Endothelial cell of umbilical vein (primary cell): ENCODE data around the gene SLC44A2. TPM values are rescaled to one million over a fixed set of nuclear protein-coding genes. Genes with fewer than 3 reads are reported as not detected.
A peak's percentile ranks its signal among the peaks of the same experiment; 100 is the strongest.

ENCODE experiments used
- BruUV-seq: library from RNA; stranded (reverse); fragments of 400-500 nt; replicated peaks from 2 replicates; lab custom pipeline; 2021; lab: Mats Ljungman, UMichigan
- CTCF ChIA-PET: fragments of 300-600, 350-600 bp; sonication (Branson Sonifier 250); formaldehyde crosslinking; loops from one replicate; lab custom pipeline; 2021; ENCODE audit warnings: antibody characterized with exemption, inconsistent platforms; lab: Charles Lee
- POLR2A ChIA-PET: fragments of 300-600, 350-600 bp; sonication (Branson Sonifier 250); formaldehyde crosslinking; loops from one replicate; lab custom pipeline; 2021; ENCODE audit warnings: antibody characterized with exemption, inconsistent platforms; lab: Charles Lee
- DNase-seq: peaks from one replicate; pipeline ENCODE4 v3.0.0-alpha.2; 2011; ENCODE audit warnings: low read depth, low spot score
- FAIRE-seq: peaks from 2 replicates; lab custom pipeline; 2011; peaks lifted over from hg19 to GRCh38; lab: Jason Lieb, UNC
- H2AFZ ChIP-seq: 2 replicates; pipeline ENCODE4 v1.6.0; 2012; ENCODE audit warnings: low read depth, low read length, control low read depth, inconsistent platforms
- H3K27ac ChIP-seq: 2 replicates; pipeline ENCODE4 v1.5.1; 2011; ENCODE audit warnings: low read depth, mild to moderate bottlenecking, control low read depth, low read length, moderate library complexity; ENCODE audit not compliant: insufficient read depth
- H3K27me3 ChIP-seq, 2 experiments: 2 replicates each; pipeline versions ENCODE4 v1.6.0 to v1.6.1; 2011; ENCODE audit warnings: low read length in 2 of 2, mixed read lengths in 1 of 2; ENCODE audit not compliant: control insufficient read depth in 2 of 2, insufficient read depth in 2 of 2
- H3K36me3 ChIP-seq, 2 experiments: 2 replicates in 1 of 2; 3 replicates in 1 of 2; pipeline ENCODE4 v1.5.1; 2011; ENCODE audit warnings: low read length in 2 of 2, mild to moderate bottlenecking in 1 of 2, moderate library complexity in 1 of 2; ENCODE audit not compliant: control insufficient read depth in 2 of 2, insufficient read depth in 2 of 2; ENCODE audit errors: extremely low read depth in 1 of 2
- H3K4me1 ChIP-seq: 3 replicates; pipeline ENCODE4 v1.5.1; 2011; ENCODE audit warnings: mild to moderate bottlenecking, low read length; ENCODE audit not compliant: control insufficient read depth, insufficient read depth; ENCODE audit errors: extremely low read depth
- H3K4me2 ChIP-seq: 2 replicates; pipeline ENCODE4 v1.6.1; 2011; ENCODE audit warnings: low read length, control low read depth, mixed read lengths; ENCODE audit not compliant: insufficient read depth
- H3K4me3 ChIP-seq, 3 experiments: fragments of 200-600 bp in 1 of 3; sonication (generic), shearing (Covaris generic) in 1 of 3; replicated peaks in 1 of 3; 2 replicates each; pipeline ENCODE4 v1.5.1; 2011 to 2016; ENCODE audit warnings: control low read depth in 3 of 3, low read length in 3 of 3, mild to moderate bottlenecking in 2 of 3, inconsistent platforms in 1 of 3, low read depth in 1 of 3, moderate library complexity in 1 of 3; ENCODE audit not compliant: insufficient read depth in 1 of 3
- H3K79me2 ChIP-seq: 2 replicates; pipeline ENCODE4 v1.6.0; 2012; ENCODE audit warnings: low read length, inconsistent platforms; ENCODE audit not compliant: control insufficient read depth, insufficient read depth
- H3K9ac ChIP-seq: replicated peaks from 2 replicates; pipeline ENCODE3; 2011; ENCODE audit warnings: low read length, control low read depth; ENCODE audit not compliant: insufficient read depth; ENCODE audit errors: extremely low read depth
- H3K9me1 ChIP-seq: replicated peaks from 3 replicates; pipeline ENCODE4 v1.6.0; 2011; ENCODE audit warnings: mild to moderate bottlenecking, low read length; ENCODE audit not compliant: control insufficient read depth, insufficient read depth; ENCODE audit errors: extremely low read depth
- H3K9me3 ChIP-seq: replicated peaks from 2 replicates; pipeline ENCODE4 v1.5.1; 2012; ENCODE audit warnings: low read length, inconsistent platforms; ENCODE audit not compliant: control insufficient read depth, insufficient read depth
- H4K20me1 ChIP-seq: replicated peaks from 2 replicates; pipeline ENCODE3; 2011; ENCODE audit warnings: mild to moderate bottlenecking, low read length; ENCODE audit not compliant: control insufficient read depth, insufficient read depth; ENCODE audit errors: extremely low read depth
- EZH2 ChIP-seq: IDR thresholded peaks from 2 replicates; pipeline ENCODE4 v1.6.1; 2012; ENCODE audit warnings: borderline replicate concordance, low read depth, mild to moderate bottlenecking, moderate library complexity, low read length, inconsistent platforms; ENCODE audit not compliant: severe bottlenecking
- FOS ChIP-seq: IDR thresholded peaks from 2 replicates; pipeline ENCODE4 v1.6.1; 2011; ENCODE audit warnings: mild to moderate bottlenecking, low read length, moderate library complexity, borderline replicate concordance; ENCODE audit not compliant: insufficient read depth
- GATA2 ChIP-seq: IDR thresholded peaks from 2 replicates; pipeline ENCODE4 v1.7.0; 2011; ENCODE audit warnings: low read depth, mild to moderate bottlenecking, moderate library complexity, mixed read lengths, low read length; ENCODE audit not compliant: insufficient read length, insufficient read depth
- JUN ChIP-seq: IDR thresholded peaks from 2 replicates; pipeline ENCODE4 v1.6.1; 2011; ENCODE audit warnings: borderline replicate concordance, low read depth; ENCODE audit not compliant: insufficient read length, insufficient read depth
- MYC ChIP-seq: IDR thresholded peaks from one replicate; pipeline ENCODE4 v1.6.1; 2011; ENCODE audit warnings: mild to moderate bottlenecking, low read depth, low read length
- POLR2A ChIP-seq: IDR thresholded peaks from 2 replicates; pipeline ENCODE4 v1.6.1; 2012; ENCODE audit warnings: low read depth, mild to moderate bottlenecking, control low read depth, low read length
- POLR2AphosphoS5 ChIP-seq: IDR thresholded peaks from 2 replicates; pipeline ENCODE4 v1.6.1; 2012; ENCODE audit warnings: low read depth, mild to moderate bottlenecking, control low read depth, low read length, moderate library complexity; ENCODE audit not compliant: insufficient read depth
- dilution Hi-C: fragments of 300-500 bp; cut with MboI; formaldehyde crosslinking; loops from one replicate; pipeline ENCODE4 v1.15.0; 2019; ENCODE audit warnings: low sequenced_read_pairs; ENCODE audit not compliant: extremely low pct_ligation_motif_present
- intact Hi-C: fragments of 100-400 bp; cut with micrococcal nuclease; formaldehyde crosslinking; loops from one replicate; pipeline ENCODE4 v1.10.0; 2022
- polyA plus RNA-seq, 4 experiments: library from polyadenylated mRNA; depleted of rRNA in 3 of 4; stranded (reverse) in 3 of 4; unstranded in 1 of 4; fragments of >200 nt; gene quantifications; 2 replicates each; pipeline versions ENCODE4 v1.2.1 to v1.2.3, GENCODE V29; 2011 to 2012; ENCODE audit warnings: missing spikeins in 1 of 4
- total RNA-seq: library from RNA; stranded (reverse); gene quantifications from 2 replicates; pipeline ENCODE4 v1.2.3, GENCODE V29; 2021
- TF ChIP-seq, protein P1 (sequence below), 2 donors: IDR thresholded peaks; 1 replicate in 1 of 2; 2 replicates in 1 of 2; pipeline ENCODE4 v1.5.1; 2011; ENCODE audit warnings: low read length in 2 of 2, mild to moderate bottlenecking in 2 of 2, moderate library complexity in 2 of 2, control low read depth in 1 of 2, inconsistent platforms in 1 of 2, low read depth in 1 of 2; ENCODE audit not compliant: insufficient read depth in 1 of 2; ENCODE audit errors: extremely low read depth in 1 of 2
- TF ChIP-seq, protein P2 (sequence below): IDR thresholded peaks from 2 replicates; pipeline ENCODE4 v1.6.1; 2011; ENCODE audit not compliant: insufficient read depth, insufficient read length

The SLC44A2 gene
- total and polyA plus RNA-seq, 2 donors (not counting 3 experiments of a cell fraction or from before 2014, with no cell fraction given): 97.7 to 130 TPM

GRCh38 chr19:10655457-10656312, 30.3 kb downstream of the SLC44A2 start:
- H3K9me3 ChIP-seq: no peaks in the 10 kb centered on the region
- TF ChIP-seq JUN: no peak
- TF ChIP-seq EZH2: no peak
- TF ChIP-seq POLR2A: no peak
- TF ChIP-seq GATA2: peak; percentile 12
- TF ChIP-seq, protein P1, sequence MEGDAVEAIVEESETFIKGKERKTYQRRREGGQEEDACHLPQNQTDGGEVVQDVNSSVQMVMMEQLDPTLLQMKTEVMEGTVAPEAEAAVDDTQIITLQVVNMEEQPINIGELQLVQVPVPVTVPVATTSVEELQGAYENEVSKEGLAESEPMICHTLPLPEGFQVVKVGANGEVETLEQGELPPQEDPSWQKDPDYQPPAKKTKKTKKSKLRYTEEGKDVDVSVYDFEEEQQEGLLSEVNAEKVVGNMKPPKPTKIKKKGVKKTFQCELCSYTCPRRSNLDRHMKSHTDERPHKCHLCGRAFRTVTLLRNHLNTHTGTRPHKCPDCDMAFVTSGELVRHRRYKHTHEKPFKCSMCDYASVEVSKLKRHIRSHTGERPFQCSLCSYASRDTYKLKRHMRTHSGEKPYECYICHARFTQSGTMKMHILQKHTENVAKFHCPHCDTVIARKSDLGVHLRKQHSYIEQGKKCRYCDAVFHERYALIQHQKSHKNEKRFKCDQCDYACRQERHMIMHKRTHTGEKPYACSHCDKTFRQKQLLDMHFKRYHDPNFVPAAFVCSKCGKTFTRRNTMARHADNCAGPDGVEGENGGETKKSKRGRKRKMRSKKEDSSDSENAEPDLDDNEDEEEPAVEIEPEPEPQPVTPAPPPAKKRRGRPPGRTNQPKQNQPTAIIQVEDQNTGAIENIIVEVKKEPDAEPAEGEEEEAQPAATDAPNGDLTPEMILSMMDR (IDR thresholded peaks at IDR 0.05; ENCODE audit: extremely low read depth in 1 of 2, insufficient read depth in 1 of 2, low read depth in 1 of 2, low read length in 2 of 2): peak in 1 of 2 donors; percentile 14
- TF ChIP-seq, protein P2, sequence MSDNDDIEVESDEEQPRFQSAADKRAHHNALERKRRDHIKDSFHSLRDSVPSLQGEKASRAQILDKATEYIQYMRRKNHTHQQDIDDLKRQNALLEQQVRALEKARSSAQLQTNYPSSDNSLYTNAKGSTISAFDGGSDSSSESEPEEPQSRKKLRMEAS: no peak
- no peak for TF ChIP-seq FOS
- no peak for TF ChIP-seq MYC
- no peak for TF ChIP-seq POLR2AphosphoS5
- H3K4me3 ChIP-seq: peak overlapping the region; percentile 94 to 99 (median 94)
- no TSS peak for BruUV-seq
- peaks cover 0 to 4% of the 10 kb centered on the region in 2 experiments for H3K36me3 ChIP-seq
- ChIA-PET POLR2A (no interaction called here), CTCF (interaction anchor here (1.0 to 1.9 kb wide), 5 partner anchors 11 to 75 kb away, joined by 3 to 15 read pairs (median 13); no protein-coding TSS in a partner anchor)
- dilution Hi-C loops (no loop called here), intact Hi-C loops (no loop called here)
- peak overlapping the region; percentile 73 for H3K4me2 ChIP-seq
- peak overlapping the region; percentile 71 for H3K27ac ChIP-seq
- H3K4me1 ChIP-seq: peaks cover 10% of the 10 kb centered on the region
- DNase-seq (peak; percentile 46), FAIRE-seq (peak; percentile 81)
- H2AFZ ChIP-seq: no peak overlapping the region
- H3K9ac ChIP-seq: peak overlapping the region; percentile 96
- H3K79me2 ChIP-seq: peaks cover 65% of the 10 kb centered on the region
- no peaks in the 10 kb centered on the region for H3K9me1 ChIP-seq
- no peaks in the 10 kb centered on the region for H3K27me3 ChIP-seq
- H4K20me1 ChIP-seq: peaks cover 6% of the 10 kb centered on the region
